Smooth muscle cell (in vitro differentiated cells): ENCODE measurements around the gene ZNF446. TPM values are rescaled to one million over a fixed set of nuclear protein-coding genes. Genes with fewer than 3 reads are reported as not detected.
"Not testable (repeated sequence)": the region's sequence is repeated elsewhere in the genome, so short reads cannot be mapped to it uniquely, and the experiment has no call there.

Experiments
- DNase-seq: peaks from one replicate; lab custom pipeline; 2025; ENCODE audit not compliant: unreplicated experiment; lab: John Stamatoyannopoulos, UW
- H2AFZ ChIP-seq: fragments of 200-600 bp; sonication (generic); 2 replicates; pipeline ENCODE4 v1.6.0; 2016; ENCODE audit warnings: antibody characterized with exemption, low read depth, mild to moderate bottlenecking
- H3F3A ChIP-seq: fragments of 200-600 bp; sonication (generic); 2 replicates; pipeline ENCODE4 v1.6.0; 2017; ENCODE audit warnings: antibody characterized with exemption, low read depth
- H3K27ac ChIP-seq: fragments of 200-600 bp; sonication (generic); 2 replicates; pipeline ENCODE4 v1.5.1; 2016; ENCODE audit warnings: low read depth, mild to moderate bottlenecking
- H3K27me3 ChIP-seq: fragments of 200-600 bp; sonication (generic); 2 replicates; pipeline ENCODE4 v1.6.1; 2016; ENCODE audit warnings: low read depth, mild to moderate bottlenecking
- H3K36me3 ChIP-seq: fragments of 200-600 bp; sonication (generic); 2 replicates; pipeline ENCODE4 v1.5.1; 2016; ENCODE audit warnings: low read depth
- H3K4me1 ChIP-seq: fragments of 200-600 bp; sonication (generic); 2 replicates; pipeline ENCODE4 v1.5.1; 2016; ENCODE audit warnings: low read depth
- H3K4me2 ChIP-seq: fragments of 200-600 bp; sonication (generic); 2 replicates; pipeline ENCODE4 v1.6.0; 2016; ENCODE audit warnings: mild to moderate bottlenecking
- H3K4me3 ChIP-seq: fragments of 200-600 bp; sonication (generic); 2 replicates; pipeline ENCODE4 v1.5.1; 2016; ENCODE audit warnings: mild to moderate bottlenecking
- H3K79me2 ChIP-seq: fragments of 200-600 bp; sonication (generic); 2 replicates; pipeline ENCODE4 v1.6.0; 2016; ENCODE audit warnings: low read depth, mild to moderate bottlenecking
- H3K9ac ChIP-seq: fragments of 200-600 bp; sonication (generic); 2 replicates; pipeline ENCODE4 v1.6.0; 2016; ENCODE audit warnings: low read depth
- H3K9me3 ChIP-seq: fragments of 200-600 bp; sonication (generic); replicated peaks from 2 replicates; pipeline ENCODE4 v1.5.1; 2016; ENCODE audit warnings: low read depth
- H4K20me1 ChIP-seq: fragments of 200-600 bp; sonication (generic); 2 replicates; pipeline ENCODE4 v1.6.0; 2016; ENCODE audit warnings: low read depth
- WGBS: methylation state at CpG from one replicate; pipeline ENCODE4 v1.1.7; 2016; ENCODE audit warnings: low lambda C conversion rate; 5-methylcytosine and 5-hydroxymethylcytosine counted together
- polyA plus RNA-seq: library from polyadenylated mRNA; unstranded; fragments of >200 nt; fragmentation: Nextera tagmentation; extraction: Ambion mirVana; gene quantifications from 2 replicates; pipeline ENCODE4 v1.2.1, GENCODE V29; 2016
- total RNA-seq: library from RNA; depleted of rRNA; stranded (reverse); fragments of >200 nt; gene quantifications from 2 replicates; pipeline ENCODE4 v1.2.3, GENCODE V29; 2014
- TF ChIP-seq, protein P1 (sequence below): fragments of 200-600 bp; sonication (generic); IDR thresholded peaks from 2 replicates; pipeline ENCODE4 v1.5.1; 2017; ENCODE audit warnings: borderline replicate concordance, mild to moderate bottlenecking, antibody characterized with exemption; ENCODE audit not compliant: insufficient read depth, poor library complexity, severe bottlenecking

ZNF446 gene
- total and polyA plus RNA-seq, 2 experiments from 2014 or later, result 9.0 to 9.5 TPM

DNA sequence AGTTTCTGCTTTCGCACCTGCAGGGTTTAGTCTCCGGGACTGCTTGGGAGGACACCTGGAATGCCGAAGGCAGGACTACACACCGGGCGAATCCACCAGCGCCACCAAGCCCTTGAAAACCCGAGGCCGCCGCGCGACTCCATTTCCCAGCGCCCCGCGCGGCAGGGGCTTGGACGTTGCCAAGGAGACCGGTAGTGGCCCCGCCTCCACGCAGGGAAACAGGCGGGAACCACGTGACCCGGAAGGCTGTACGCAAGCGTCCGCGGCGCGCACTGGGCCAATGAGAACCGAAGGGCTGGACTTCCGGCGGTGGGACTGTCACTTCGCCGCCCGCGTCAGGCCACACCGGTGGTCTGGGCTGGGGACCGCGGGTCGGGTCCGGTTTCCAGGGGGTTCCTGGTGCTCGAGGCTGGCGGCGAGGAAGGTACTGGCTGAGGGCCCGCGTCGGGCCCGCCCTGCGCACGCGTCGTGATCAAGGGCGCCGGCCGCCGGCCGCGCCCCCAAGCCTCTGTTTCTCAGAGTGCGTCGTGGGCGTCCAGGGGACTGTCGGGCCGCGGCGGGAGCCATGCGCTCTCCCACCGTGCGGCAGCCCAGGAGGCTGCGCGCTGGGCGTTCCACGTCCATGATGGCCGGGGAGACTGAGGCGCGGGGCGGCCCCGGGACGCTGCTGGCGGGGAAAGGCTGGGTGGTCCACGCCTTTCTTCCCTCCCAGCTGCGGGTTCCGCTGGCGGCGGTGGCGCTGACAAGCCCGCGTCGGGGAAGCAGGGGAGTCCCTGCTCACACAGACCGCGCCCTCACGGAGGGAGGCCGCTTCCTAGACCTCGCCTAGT, 9.2 kb upstream of the ZNF446 start, which contains the start of gene ZNF324:
TSS of gene ZNF324 (plus strand) at position 321 of the 830 bp plus-strand sequence. CDS start 2,106 bp downstream, outside the sequence.
- Histone ChIP-seq H3K27ac (peak within 1 kb of the TSS; percentile 90), H3K4me1 (no peaks in the 10 kb centered on the region), H3K79me2 (peaks cover 12% of the 10 kb centered on the region), H3F3A (no peaks in the 10 kb centered on the region), H4K20me1 (peaks cover 17% of the 10 kb centered on the region), H3K36me3 (no peaks in the 10 kb centered on the region), H3K9ac (peak within 1 kb of the TSS; percentile 88), H3K27me3 (no peaks in the 10 kb centered on the region), H3K9me3 (no peaks in the 10 kb centered on the region), H3K4me2 (peak within 1 kb of the TSS; percentile 93), H2AFZ (peak within 1 kb of the TSS; percentile 87), H3K4me3 (peak within 1 kb of the TSS; percentile 87)
- peak; percentile 88 for DNase-seq
- TF ChIP-seq, protein P1, sequence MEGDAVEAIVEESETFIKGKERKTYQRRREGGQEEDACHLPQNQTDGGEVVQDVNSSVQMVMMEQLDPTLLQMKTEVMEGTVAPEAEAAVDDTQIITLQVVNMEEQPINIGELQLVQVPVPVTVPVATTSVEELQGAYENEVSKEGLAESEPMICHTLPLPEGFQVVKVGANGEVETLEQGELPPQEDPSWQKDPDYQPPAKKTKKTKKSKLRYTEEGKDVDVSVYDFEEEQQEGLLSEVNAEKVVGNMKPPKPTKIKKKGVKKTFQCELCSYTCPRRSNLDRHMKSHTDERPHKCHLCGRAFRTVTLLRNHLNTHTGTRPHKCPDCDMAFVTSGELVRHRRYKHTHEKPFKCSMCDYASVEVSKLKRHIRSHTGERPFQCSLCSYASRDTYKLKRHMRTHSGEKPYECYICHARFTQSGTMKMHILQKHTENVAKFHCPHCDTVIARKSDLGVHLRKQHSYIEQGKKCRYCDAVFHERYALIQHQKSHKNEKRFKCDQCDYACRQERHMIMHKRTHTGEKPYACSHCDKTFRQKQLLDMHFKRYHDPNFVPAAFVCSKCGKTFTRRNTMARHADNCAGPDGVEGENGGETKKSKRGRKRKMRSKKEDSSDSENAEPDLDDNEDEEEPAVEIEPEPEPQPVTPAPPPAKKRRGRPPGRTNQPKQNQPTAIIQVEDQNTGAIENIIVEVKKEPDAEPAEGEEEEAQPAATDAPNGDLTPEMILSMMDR, result no peak
- 1% methylated on average over 83 of the region's 92 CpGs for WGBS

DNA sequence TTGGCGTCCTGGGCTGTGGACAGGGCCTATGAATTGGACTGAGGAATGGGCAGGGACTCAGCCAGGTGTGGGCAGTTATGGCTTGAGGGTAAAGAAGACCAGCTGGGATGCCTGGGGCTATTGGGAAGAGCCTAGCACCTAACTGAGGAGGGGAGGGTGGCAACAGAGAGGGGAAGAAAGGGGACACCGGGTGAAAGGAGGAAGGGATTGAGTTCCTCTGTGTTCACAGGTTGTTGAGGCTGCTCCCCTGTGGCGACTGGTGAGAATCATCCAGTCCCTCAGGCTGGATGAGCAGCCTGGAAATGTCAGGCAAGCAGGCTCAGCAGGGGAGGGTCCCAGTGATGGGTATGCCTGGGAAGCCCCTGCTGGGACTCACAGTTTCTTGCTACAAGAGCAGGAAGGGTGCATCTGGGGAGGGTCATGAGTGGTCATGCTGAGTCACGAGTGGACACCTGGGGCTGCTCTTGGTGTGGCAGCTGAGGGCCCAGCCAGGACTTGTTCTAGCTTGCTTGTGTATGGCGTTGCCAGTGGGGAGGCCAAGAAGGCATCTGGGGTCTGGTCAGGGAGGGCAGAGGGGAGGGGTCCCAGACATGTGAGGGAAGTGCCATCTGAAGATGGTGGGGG, 7.8 kb upstream of the ZNF446 start:
- Histone ChIP-seq H3K79me2 (peaks cover 12% of the 10 kb centered on the region), H4K20me1 (peaks cover 17% of the 10 kb centered on the region), H3K27ac (no peak overlapping the region), H3K4me3 (no peak overlapping the region), H3K9me3 (no peaks in the 10 kb centered on the region), H2AFZ (no peak overlapping the region), H3K27me3 (no peaks in the 10 kb centered on the region), H3K9ac (no peak overlapping the region), H3K4me1 (no peaks in the 10 kb centered on the region), H3K4me2 (peak overlapping the region; percentile 64), H3F3A (no peaks in the 10 kb centered on the region), H3K36me3 (no peaks in the 10 kb centered on the region)
- TF ChIP-seq, protein P1, result no peak
- DNase-seq, result no peak
- 82% methylated on average over 5 of the region's 5 CpGs for WGBS

DNA sequence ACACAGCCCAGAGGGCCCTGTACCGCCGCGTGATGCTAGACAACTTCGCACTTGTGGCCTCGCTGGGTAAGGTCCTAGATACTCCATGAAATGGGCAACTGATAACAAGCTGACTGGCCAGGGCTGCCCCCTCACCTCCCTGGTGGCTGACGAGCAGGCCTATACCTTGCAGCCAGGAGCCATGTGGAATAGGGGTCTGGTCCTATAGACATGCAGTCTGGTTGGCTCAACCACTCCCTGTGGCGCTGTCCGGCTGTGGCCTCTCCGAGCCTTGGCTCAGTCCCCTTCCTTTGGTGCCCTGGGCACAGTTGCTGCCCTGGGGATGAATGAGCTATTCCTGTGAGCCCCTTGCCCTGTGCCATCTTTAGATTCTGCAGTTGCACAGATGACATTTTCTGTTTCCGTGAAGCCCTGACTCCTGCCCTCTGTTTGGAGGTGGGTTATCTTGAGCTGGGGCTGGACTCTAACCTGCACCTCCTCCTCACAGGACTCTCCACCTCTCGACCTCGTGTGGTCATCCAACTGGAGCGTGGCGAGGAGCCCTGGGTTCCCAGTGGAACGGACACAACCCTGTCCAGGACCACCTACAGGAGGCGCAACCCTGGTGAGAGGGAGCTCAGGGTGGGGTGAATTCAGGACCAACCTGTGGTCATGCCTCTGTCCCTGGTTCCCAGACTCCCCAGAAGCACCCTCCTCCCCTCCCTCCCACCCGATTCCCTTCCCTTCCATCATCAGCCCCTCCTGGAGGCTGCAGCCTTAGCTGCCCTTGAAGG, 6.7 kb upstream of the ZNF446 start:
- H3K4me1 ChIP-seq, result no peaks in the 10 kb centered on the region
- H3K27ac ChIP-seq, result no peak overlapping the region
- WGBS, result 96% methylated on average over 16 of the region's 17 CpGs
- no peak for DNase-seq
- H2AFZ ChIP-seq, result no peak overlapping the region
- TF ChIP-seq, protein P1, result no peak
- H3F3A ChIP-seq, result no peaks in the 10 kb centered on the region
- H3K9me3 ChIP-seq, result no peaks in the 10 kb centered on the region
- no peak overlapping the region for H3K4me3 ChIP-seq
- H3K27me3 ChIP-seq, result no peaks in the 10 kb centered on the region
- H3K79me2 ChIP-seq, result peaks cover 12% of the 10 kb centered on the region
- peaks cover 23% of the 10 kb centered on the region for H4K20me1 ChIP-seq
- H3K4me2 ChIP-seq, result no peak overlapping the region
- H3K9ac ChIP-seq, result no peak overlapping the region
- H3K36me3 ChIP-seq, result no peaks in the 10 kb centered on the region

- H4K20me1 ChIP-seq, result peaks cover 23% of the 10 kb centered on the region
- H3K79me2 ChIP-seq, result peaks cover 12% of the 10 kb centered on the region
- not testable (repeated sequence) for H3F3A ChIP-seq, H3K27ac ChIP-seq, H3K9me3 ChIP-seq, H3K4me1 ChIP-seq, H3K27me3 ChIP-seq, H3K9ac ChIP-seq, DNase-seq, H3K36me3 ChIP-seq, H2AFZ ChIP-seq, H3K4me2 ChIP-seq, H3K4me3 ChIP-seq
- WGBS, result 97% methylated on average over 23 of the region's 53 CpGs
Measured at GRCh38 chr19:58470837-58471543, 5.2 kb upstream of the ZNF446 start.
